Adrenal gland (tissue), 5 donors: ENCODE results near the gene DYDC2.

Experiments used
- POLR2A ChIP-seq, 2 donors: fragments of 450-650 bp; IDR thresholded peaks; one replicate each; pipeline ENCODE4 v1.6.1; 2017; ENCODE audit warnings: antibody characterized with exemption in 2 of 2, mild to moderate bottlenecking in 2 of 2, moderate library complexity in 1 of 2
- TF ChIP-seq, protein P1 (sequence below), 6 experiments: fragments of 450-650 bp in 4 of 6; fragments of 200-600 bp in 2 of 6; sonication (generic) in 1 of 6; IDR thresholded peaks; 1 replicate in 5 of 6; 2 replicates in 1 of 6; pipeline versions ENCODE4 v1.5.1 to v1.8.0; 2016 to 2021; ENCODE audit warnings: antibody characterized with exemption in 6 of 6, mild to moderate bottlenecking in 2 of 6, moderate library complexity in 1 of 6
- donor health status: DM: no; HTN: no; CAD: no.

DNA sequence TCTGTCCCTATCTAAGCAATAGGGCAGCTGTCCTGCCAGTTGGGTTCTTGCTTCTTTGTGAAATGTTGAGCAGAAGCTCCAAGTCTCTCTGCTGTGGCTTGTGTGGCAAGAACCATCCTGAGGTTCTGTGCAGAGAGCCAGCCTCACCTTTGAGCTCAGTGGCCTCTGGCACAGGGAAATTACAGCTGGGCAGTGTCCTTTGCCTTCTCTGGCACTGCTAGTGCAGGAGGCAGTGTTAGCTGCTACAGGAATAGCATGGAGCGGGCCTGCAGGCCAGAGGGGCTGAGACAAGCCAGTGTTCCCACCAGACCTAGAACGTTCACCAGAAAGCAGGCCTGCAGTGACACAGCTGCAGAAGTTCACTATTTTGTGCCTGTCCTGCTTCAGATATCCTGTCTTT, 53.5 kb downstream of the DYDC2 start:
- TF ChIP-seq, protein P1, sequence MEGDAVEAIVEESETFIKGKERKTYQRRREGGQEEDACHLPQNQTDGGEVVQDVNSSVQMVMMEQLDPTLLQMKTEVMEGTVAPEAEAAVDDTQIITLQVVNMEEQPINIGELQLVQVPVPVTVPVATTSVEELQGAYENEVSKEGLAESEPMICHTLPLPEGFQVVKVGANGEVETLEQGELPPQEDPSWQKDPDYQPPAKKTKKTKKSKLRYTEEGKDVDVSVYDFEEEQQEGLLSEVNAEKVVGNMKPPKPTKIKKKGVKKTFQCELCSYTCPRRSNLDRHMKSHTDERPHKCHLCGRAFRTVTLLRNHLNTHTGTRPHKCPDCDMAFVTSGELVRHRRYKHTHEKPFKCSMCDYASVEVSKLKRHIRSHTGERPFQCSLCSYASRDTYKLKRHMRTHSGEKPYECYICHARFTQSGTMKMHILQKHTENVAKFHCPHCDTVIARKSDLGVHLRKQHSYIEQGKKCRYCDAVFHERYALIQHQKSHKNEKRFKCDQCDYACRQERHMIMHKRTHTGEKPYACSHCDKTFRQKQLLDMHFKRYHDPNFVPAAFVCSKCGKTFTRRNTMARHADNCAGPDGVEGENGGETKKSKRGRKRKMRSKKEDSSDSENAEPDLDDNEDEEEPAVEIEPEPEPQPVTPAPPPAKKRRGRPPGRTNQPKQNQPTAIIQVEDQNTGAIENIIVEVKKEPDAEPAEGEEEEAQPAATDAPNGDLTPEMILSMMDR (IDR thresholded peaks at IDR 0.05), result no peak
- TF ChIP-seq POLR2A (IDR thresholded peaks at IDR 0.05), result no peak
